Measurements from ENCODE around the gene HYOU1.
"Not testable (repeated sequence)": the region's sequence is repeated elsewhere in the genome, so short reads cannot be mapped to it uniquely, and the experiment has no call there.

HYOU1 gene

GRCh38 chr11:119057000-119057769 is at the start of gene HYOU1:
HYOU1 (minus strand) TSS chr11:119057205; CDS start chr11:119056160, 1,045 bp downstream.
- DNase-seq (ENCODE audit: low read depth in 2 of 2): peak; percentile 91

- DNase-seq (ENCODE audit: low read depth in 2 of 2): no peak
Observed at GRCh38 chr11:119103793-119104192, 46.8 kb upstream of the HYOU1 start.

GRCh38 chr11:119103161-119103664 is 46.2 kb upstream of the HYOU1 start:
- DNase-seq (ENCODE audit: low read depth in 2 of 2): not testable (repeated sequence)

GRCh38 chr11:119101759-119102423 is 44.9 kb upstream of the HYOU1 start, which contains the start of gene DPAGT1:
DPAGT1 (minus strand) TSS chr11:119101853; CDS start chr11:119101655, 198 bp downstream.
- DNase-seq (ENCODE audit: low read depth in 2 of 2): peak; percentile 94 to 96

- DNase-seq (ENCODE audit: low read depth in 2 of 2): no peak
Observed at GRCh38 chr11:119100994-119101758, 44.2 kb upstream of the HYOU1 start.

GRCh38 chr11:119100246-119100970 is 43.4 kb upstream of the HYOU1 start:
- DNase-seq (ENCODE audit: low read depth in 2 of 2): no peak

- no peak for DNase-seq (ENCODE audit: low read depth in 2 of 2)
Observed at GRCh38 chr11:119099711-119100110, 42.7 kb upstream of the HYOU1 start.

- DNase-seq (ENCODE audit: low read depth in 2 of 2): peak; percentile 99
Observed at GRCh38 chr11:119095066-119095880, 38.3 kb upstream of the HYOU1 start.

GRCh38 chr11:119094816-119095065 is 37.7 kb upstream of the HYOU1 start:
- DNase-seq (ENCODE audit: low read depth in 2 of 2): peak in 1 of 2 experiments; percentile 44

GRCh38 chr11:119093942-119094815 is 37.2 kb upstream of the HYOU1 start:
- no peak for DNase-seq (ENCODE audit: low read depth in 2 of 2)

GRCh38 chr11:119092880-119093842 is 36.2 kb upstream of the HYOU1 start:
- DNase-seq (ENCODE audit: low read depth in 2 of 2): no peak

- no peak for DNase-seq (ENCODE audit: low read depth in 2 of 2)
Observed at GRCh38 chr11:119091966-119092879, 35.2 kb upstream of the HYOU1 start.

GRCh38 chr11:119091178-119091577 is 34.2 kb upstream of the HYOU1 start:
- DNase-seq (ENCODE audit: low read depth in 2 of 2): no peak

- DNase-seq (ENCODE audit: low read depth in 2 of 2): no peak
Observed at GRCh38 chr11:119089319-119089718, 32.3 kb upstream of the HYOU1 start.

- no peak for DNase-seq (ENCODE audit: low read depth in 2 of 2)
Observed at GRCh38 chr11:119088406-119088805, 31.4 kb upstream of the HYOU1 start.

GRCh38 chr11:119087747-119088241 is 30.8 kb upstream of the HYOU1 start:
- no peak for DNase-seq (ENCODE audit: low read depth in 2 of 2)

GRCh38 chr11:119087123-119087522 is 30.1 kb upstream of the HYOU1 start:
- no peak for DNase-seq (ENCODE audit: low read depth in 2 of 2)
